AG10803 (cell line): Measurements from ENCODE around the gene TJP2.

ENCODE experiments used
- DNase-seq: peaks from one replicate; pipeline ENCODE4 v3.0.0; 2010; ENCODE audit warnings: low read depth
- H3K4me3 ChIP-seq: 2 replicates; pipeline ENCODE4 v1.5.1; 2011; ENCODE audit warnings: mild to moderate bottlenecking, low read length, control low read depth
- CTCF ChIP-seq: conservative IDR thresholded peaks from 2 replicates; pipeline ENCODE4 v1.5.1; 2011; ENCODE audit warnings: mild to moderate bottlenecking, low read length, control low read depth, inconsistent platforms

TJP2 gene

GRCh38 chr9:69180670-69181069 lies 6.6 kb downstream of the TJP2 start:
- H3K4me3 ChIP-seq: no peak overlapping the region
- TF ChIP-seq CTCF: no peak
- DNase-seq: peak; percentile 91

DNA sequence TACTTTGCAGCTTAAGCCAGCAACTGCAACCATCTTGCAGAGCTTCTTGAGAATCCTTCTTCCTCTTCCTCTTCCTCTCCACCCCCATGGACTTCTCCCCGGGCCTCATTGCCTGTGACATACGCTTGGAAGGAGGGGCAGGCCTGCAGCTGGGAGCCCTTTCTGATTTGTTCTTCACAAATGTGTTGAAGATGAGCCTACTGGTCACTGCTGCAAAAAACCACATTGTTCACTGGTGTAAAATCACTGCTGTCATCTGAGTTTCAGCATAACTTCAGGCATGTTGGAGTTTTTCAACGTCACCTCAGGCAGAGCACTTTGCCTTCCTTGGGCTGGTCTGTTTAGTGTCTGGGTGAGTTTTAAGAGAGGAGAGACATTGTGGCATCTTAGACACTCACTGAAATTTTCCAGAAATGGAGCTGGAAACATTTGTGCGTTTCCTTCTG lies 7.9 kb downstream of the TJP2 start:
- no peak for DNase-seq
- no peak for TF ChIP-seq CTCF
- H3K4me3 ChIP-seq: no peak overlapping the region

- TF ChIP-seq CTCF: no peak
- H3K4me3 ChIP-seq: no peak overlapping the region
- DNase-seq: no peak
Measured at GRCh38 chr9:69184266-69184665, 10.2 kb downstream of the TJP2 start.

DNA sequence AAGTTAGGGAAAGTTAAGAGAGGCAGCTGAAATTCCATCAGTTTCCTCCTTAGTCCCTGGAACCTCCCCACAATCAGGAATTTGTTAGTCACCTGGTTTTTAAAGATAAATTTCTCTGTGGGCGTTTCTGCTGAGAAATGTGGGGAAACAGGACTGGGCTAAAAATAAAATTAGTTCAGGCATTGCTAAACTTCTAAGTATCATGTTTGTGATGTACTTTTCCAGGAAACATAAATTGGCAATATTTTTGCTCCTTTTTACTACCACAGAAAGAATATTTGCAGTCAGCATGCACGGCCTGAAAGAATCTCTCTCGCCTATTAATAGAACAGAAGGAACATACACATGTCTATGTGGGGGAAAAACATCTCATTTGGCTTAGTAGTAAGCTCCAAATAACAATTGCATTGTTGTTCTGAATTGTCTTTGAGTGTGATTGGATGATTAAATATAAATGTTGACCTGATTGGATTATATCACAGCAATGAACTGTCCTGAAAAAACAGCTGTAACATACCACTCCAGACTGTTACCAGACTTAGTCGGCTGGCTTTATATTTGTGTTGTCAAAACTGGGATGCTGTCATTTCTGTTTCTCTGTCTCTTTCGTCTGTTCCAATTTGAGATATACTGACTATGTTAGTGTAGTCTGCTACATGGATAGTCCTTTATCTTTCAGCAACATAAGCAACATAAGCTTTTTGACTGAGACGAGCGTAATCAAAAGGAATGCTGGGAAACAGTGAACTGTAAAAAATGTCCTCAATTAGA lies 12.9 kb downstream of the TJP2 start:
- no peak overlapping the region for H3K4me3 ChIP-seq
- peak; percentile 68 for DNase-seq
- no peak for TF ChIP-seq CTCF

- no peak for DNase-seq
- TF ChIP-seq CTCF: no peak
- H3K4me3 ChIP-seq: no peak overlapping the region
Measured at GRCh38 chr9:69188975-69189374, 14.9 kb downstream of the TJP2 start.

DNA sequence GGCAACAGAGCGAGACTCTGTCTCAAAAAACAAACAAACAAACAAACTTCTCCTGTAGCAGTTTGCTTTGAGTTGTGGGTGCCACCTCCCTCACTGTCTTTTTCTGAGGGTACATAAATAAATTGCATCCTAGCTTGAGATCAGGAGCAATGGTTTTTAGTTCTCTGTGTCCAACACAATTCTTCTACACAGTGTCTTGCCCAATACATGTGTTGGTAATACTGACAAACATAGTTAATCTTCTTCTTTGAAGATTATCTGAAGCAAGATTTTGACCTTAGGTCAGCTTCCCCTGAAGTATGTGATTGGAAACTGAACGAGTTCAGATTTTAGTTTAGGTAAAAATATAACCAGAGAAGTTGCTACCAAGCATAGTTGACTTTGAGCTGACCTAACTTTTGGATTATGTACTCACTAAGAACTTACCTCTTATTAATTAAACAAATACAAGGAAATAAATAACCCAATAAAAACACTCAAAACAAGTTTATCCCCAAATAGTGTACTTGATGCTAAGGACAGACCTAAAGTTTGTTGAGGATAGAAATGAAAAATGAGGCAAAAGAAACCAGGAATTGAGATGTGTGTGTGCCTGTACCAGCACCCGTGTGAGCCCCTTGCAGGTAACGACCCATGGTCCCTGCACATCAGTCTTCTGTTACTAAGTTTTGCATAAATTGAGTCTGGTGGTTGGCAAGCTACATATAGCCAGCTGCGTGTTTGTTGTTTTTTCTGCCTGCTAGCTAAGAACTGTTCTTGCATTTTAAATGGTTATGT lies 16.2 kb downstream of the TJP2 start:
- no peak overlapping the region for H3K4me3 ChIP-seq
- no peak for DNase-seq
- TF ChIP-seq CTCF: no peak

DNA sequence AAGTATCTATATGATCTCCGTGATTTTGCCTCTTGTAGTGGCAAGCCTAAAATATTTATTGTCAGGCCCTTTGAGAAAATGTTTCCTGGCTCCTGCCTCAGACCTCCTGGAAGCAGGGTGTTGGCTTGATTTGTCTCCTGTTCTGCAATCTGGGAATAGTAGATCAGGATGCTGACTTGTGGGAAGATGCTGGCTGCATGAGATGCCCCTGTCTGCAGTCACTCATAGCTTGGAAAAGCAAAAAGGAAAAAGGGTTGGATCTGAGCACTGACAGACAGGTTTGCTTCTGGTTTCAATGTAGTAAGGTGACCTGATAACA lies 16.7 kb downstream of the TJP2 start:
- no peak for TF ChIP-seq CTCF

More for the DNA sequence above, 16.7 kb downstream of the TJP2 start:
- DNase-seq: no peak
- no peak overlapping the region for H3K4me3 ChIP-seq
